T-helper 1 cell (primary cell): Measurements from ENCODE around the gene YAP1.

Experiments used
- DNase-seq, 5 donors: peaks; one replicate each; pipeline ENCODE4 v3.0.0-alpha.2; 2012 to 2020
- total RNA-seq, 4 donors: gene quantifications; one replicate each; lab custom pipeline; 2026; lab: John Stamatoyannopoulos, UW

YAP1 gene
- 0 to 0.30 (median 0.12) reads per million in 4 donors for total RNA-seq

DNA sequence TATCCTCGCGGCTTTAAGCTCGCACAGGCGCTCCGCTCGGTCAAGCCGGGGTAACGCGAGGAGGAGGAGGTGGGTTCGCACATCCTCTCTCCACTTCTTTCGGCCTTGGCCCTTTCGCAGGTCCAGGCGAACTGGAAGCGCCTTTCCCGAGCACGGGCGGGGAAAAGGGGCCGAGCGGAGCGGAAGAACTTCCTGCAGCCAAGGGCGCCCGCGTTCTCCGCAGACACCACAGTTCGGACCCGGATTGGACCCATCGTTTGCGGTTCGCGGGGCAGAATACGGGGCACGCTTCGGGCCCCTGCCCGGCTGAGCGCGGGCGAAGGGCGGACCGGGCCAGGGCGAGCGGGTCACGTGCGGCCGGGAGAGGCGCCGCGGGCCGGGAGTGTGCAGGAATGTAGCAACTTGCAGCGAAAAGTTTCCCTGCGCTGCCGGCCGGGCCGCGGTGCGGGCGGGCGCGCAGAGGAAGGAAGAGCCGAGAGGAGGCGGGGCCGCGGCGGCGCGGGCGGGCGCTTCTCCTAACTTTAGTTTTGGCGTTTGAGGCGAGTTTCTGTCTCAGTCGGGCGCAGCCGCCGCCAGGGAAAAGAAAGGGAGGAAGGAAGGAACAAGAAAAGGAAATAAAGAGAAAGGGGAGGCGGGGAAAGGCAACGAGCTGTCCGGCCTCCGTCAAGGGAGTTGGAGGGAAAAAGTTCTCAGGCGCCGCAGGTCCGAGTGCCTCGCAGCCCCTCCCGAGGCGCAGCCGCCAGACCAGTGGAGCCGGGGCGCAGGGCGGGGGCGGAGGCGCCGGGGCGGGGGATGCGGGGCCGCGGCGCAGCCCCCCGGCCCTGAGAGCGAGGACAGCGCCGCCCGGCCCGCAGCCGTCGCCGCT lies at the start of gene YAP1:
YAP1 (plus strand) TSS at position 552 of the 865 bp plus-strand sequence. CDS start 402 bp downstream, outside the sequence.
- DNase-seq = peak; percentile 20 to 68 (median 35)

GRCh38 chr11:102061276-102061675 lies 49.0 kb upstream of the YAP1 start:
- no peak for DNase-seq

- DNase-seq = no peak
Measured at GRCh38 chr11:102062106-102062505, 48.1 kb upstream of the YAP1 start.

DNA sequence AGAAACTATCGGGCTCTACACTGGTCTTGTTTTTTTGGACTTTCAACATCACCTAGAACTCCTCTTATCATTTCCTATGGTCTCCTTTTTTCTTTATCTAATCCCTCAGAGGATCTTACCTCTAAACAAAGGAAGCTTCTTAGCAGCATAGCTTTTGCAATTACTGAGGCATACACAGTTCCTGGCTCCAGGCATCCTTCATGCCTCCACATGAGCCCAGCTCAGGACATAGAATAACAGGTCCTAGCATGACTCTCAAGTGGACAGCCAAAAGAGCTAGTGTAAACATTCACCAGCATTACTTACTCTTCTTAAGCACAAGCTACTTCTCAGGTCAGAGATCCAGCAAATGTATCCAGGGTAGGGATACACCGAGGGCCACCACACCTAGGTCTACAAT lies 45.9 kb upstream of the YAP1 start:
- no peak for DNase-seq

DNA sequence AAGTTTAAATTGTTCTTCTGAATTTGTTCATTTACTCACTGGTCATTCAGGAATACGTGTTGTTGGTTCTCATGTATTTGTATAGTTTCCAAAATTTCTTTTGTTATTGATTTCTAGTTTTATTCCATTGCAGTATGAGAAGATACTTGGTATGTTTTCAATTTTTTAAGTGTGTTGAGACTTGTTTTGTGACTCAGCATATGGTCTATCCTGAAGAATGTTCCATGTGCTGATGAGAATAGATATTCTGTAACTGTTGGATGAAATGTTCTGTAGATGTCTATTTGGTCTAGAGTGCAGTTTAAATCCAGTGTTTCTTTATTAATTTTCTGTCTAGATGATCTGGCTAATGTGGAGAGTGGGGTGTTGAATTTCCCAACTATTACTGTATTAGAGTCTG lies 39.5 kb upstream of the YAP1 start:
- no peak for DNase-seq

- no peak for DNase-seq
Measured at GRCh38 chr11:102071497-102072472, 38.5 kb upstream of the YAP1 start.

DNA sequence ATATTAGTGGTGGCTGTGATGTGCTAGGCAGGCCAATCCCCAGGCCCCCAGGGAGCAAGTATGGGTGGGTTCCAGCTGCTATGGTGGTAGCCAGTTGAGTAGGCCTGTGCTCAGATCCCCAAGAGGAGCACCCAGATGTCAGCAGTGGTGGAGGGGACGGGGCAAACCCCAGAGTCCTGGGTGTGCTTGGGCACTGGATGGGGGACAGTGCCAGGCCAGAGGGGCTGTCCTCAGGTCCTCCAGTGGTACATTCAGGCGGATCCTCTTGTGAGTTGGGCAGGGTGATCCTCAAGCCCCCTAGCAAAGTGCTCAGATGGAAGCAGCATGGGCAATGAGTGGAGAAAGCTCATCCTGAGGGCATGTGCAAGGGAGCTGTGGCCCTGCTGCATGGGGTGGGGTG lies 37.0 kb upstream of the YAP1 start:
- DNase-seq = no peak

GRCh38 chr11:102079625-102080024 lies 30.6 kb upstream of the YAP1 start:
- DNase-seq = no peak

- no peak for DNase-seq
Measured at GRCh38 chr11:102081313-102081712, 28.9 kb upstream of the YAP1 start.

GRCh38 chr11:102085864-102086551 lies 24.2 kb upstream of the YAP1 start:
- no peak for DNase-seq

DNA sequence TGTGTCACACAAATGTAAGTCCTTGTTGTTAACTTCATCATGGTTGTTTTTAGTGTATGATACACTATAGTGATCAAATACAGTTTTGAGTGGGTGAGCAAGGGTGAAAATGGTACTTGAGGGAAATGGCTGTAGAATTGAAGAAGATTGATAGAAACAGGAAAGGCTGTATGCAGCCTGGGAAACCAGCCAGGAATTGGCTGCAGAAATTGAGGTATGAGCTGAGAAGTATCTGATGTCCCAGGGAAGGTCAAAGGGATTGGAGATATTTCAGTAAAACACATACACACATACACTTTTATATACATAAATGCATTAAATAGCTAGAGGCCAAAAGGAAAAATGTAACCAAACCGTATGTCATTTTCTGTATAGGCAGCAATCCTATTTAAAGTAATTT lies 13.1 kb upstream of the YAP1 start:
- no peak for DNase-seq

DNA sequence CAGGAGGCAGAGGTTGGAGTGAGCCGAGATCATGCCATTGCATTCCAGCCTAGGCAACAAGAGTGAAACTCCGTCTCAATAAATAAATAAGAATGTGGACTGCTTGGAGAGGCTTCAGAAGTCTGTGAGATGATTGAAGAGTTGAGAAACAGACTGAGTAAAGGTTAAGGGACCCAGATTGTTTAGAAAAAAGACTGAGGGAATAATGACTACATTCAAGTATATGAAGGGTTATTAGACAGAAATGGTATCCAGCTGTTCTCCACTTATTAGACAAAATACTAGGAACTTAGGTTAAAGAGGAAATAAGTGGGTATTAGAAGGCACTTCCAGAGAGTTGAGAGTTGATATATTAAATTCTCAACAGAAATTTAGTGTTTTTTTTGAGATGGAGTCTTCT lies 10.5 kb upstream of the YAP1 start:
- DNase-seq = no peak

- no peak for DNase-seq
Measured at GRCh38 chr11:102108734-102109440, 1.4 kb upstream of the YAP1 start.

DNA sequence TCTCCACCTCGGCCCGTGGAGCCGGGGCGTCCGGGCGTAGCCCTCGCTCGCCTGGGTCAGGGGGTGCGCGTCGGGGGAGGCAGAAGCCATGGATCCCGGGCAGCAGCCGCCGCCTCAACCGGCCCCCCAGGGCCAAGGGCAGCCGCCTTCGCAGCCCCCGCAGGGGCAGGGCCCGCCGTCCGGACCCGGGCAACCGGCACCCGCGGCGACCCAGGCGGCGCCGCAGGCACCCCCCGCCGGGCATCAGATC lies 439 bp downstream of the YAP1 start:
- peak in 2 of 5 donors; percentile 1 to 11 for DNase-seq

GRCh38 chr11:102111011-102111786 lies 952 bp downstream of the YAP1 start:
- peak in 2 of 5 donors; percentile 2 to 7 for DNase-seq

DNA sequence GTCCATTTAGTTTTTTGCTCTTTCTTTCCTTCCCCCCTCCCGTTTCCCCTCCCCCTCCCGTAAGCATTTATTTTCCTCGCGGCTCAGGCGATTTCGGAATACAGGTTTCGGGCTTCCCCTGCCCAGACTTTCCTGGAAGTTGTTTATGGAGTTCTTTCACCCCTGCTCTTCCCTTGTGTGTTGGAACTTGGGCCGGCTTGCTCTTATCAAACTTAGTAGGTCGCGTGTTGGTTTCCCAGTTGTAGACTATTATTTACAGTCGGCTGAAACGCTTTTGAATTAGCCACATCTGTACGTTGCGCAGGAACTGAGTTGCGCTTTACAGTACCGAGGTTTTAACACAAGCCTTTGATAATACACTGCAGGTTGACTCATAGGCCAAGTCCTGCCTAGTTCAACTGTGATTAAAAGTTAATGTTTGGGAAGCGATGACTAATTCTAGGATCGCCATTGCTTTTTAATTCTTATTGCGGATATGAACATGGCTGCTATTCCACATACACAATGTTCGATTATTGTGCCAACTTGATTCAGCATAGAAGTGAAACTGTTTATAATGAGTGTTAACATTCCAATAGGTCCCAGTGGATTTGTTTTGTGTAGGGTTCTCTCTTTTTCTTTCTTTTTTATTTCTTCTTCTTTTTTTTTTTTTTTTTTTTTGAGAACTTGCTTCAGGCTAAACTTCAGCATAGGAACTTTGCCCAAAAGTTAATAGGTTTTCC lies 1.7 kb downstream of the YAP1 start:
- DNase-seq = peak in 1 of 5 donors; percentile 26

- no peak for DNase-seq
Measured at GRCh38 chr11:102112509-102112821, 2.2 kb downstream of the YAP1 start.

DNA sequence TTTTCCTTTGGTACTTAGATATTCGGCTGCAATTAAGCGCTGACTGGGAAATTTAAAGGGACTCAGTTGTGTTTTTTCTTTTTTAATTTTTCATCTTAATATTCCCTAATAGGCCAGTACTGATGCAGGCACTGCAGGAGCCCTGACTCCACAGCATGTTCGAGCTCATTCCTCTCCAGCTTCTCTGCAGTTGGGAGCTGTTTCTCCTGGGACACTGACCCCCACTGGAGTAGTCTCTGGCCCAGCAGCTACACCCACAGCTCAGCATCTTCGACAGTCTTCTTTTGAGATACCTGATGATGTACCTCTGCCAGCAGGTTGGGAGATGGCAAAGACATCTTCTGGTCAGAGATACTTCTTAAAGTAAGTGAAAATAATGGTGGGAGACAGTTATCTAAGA lies 3.8 kb downstream of the YAP1 start:
- no peak for DNase-seq

DNA sequence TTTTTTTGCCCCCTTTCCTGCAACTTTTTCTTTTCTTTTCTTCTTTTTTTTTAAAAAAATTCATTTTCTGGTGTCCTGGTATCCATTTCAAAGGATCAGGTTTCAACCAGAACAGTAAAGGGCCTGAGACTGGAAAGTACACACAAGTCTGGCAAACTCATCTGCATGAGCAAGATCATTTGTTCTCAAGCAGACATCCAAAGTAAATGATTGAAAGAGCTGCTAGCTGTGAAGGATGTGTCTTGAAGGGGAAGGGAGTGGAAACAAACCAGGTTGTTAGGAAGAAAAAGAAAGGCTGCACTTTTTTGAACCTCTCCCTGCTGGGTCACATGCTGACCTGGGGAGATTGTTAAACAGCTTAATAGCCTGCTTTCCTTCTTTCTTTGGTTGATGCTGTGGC lies 5.3 kb downstream of the YAP1 start:
- no peak for DNase-seq

DNA sequence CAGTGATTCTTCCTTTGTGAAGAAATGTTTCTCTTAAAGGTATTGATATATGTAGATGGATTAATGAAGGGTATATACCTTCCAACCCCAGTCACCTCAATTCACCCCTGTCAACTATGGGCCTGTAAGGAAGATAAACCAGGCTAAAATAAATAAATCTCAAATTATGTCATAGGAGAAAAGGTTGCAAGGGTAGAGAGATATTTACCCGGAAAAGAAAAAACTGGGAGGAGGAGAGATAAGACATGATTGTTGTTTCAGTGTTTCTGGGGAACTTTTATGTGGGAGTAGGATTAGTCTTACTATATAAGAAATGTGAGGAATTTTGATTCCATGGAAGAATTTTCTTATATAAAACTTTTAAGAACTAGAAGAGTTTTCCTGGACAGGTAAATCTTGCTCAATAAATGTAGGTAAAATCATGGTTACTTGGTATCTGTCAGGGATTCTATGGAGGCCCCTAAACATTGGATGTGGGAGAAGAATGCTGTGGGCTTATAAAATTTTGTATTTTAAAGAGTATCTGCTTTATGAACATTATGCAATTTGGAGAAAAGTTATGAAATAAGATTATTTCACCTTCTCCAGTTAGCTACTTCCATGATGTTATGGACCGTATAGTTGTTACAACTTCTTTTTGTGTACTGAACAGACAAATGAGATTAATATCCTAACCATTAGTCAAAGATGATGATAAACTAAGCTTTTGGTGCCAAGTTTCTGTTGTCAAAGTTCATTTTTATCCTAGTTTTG lies 6.4 kb downstream of the YAP1 start:
- no peak for DNase-seq
